Measurements from ENCODE around the gene JAZF1.

JAZF1 gene

DNA sequence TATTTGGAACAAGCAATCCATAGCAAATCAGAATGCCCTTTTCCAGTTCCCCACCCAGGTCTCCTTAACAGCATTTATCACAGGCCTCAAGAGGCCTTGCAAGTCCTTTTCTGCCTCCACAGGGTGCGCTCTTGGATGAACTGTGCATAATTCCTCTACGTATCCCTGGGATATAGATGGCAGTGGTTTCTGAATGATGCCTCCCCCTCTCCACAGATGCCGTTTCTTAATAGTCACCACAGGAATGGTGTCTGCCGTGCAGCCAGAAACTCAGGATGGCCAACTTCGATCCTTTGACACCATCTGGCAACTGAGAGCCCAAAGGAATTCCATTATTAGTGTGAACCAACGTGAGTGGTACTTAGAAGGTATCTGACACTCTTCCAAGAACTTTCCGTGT, 43.1 kb downstream of the JAZF1 start (continued):
- TF ChIP-seq ZFP30 (CRISPR knock-in tag; IDR thresholded peaks at IDR 0.05): no peak
- no peak for TF ChIP-seq RARB (CRISPR knock-in tag; IDR thresholded peaks at IDR 0.05)
- TF ChIP-seq ISL1 (CRISPR knock-in tag; IDR thresholded peaks at IDR 0.05): no peak
- TF ChIP-seq ZNF70 (CRISPR knock-in tag; IDR thresholded peaks at IDR 0.05): no peak
- TF ChIP-seq OSR1 (CRISPR knock-in tag; IDR thresholded peaks at IDR 0.05): no peak

DNA sequence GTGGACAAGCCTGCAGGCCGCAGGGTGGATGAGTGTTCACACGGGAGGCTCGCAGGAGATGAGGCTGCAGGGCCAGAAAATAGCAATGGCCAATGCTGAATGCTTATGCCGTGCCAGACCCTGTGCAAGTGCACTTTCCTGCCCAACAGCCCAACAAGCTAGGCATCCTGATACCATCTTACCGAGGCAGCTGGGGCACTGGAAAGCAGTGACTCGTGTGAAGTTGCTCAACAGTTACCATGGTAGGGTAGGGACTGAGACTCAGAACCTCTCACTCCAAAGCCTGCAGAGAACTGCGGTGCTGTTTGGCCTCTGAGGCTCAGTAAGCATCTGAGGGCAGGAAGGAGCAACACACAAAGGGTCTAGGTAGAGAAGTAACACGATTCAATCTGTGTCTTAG, 43.7 kb downstream of the JAZF1 start:
- ATAC-seq: no peak
- TF ChIP-seq ZNF565 (CRISPR knock-in tag; conservative IDR thresholded peaks at IDR 0.05; ENCODE audit: low read depth) (no peak), CSDC2 (CRISPR knock-in tag; IDR thresholded peaks at IDR 0.05) (no peak), OSR1 (CRISPR knock-in tag; IDR thresholded peaks at IDR 0.05) (no peak), ESRRG (CRISPR knock-in tag; IDR thresholded peaks at IDR 0.05) (no peak), BACH2 (CRISPR knock-in tag; IDR thresholded peaks at IDR 0.05; ENCODE audit: borderline replicate concordance) (no peak), ZFP3 (CRISPR knock-in tag; IDR thresholded peaks at IDR 0.05) (no peak), PPARA (CRISPR knock-in tag; IDR thresholded peaks at IDR 0.05; ENCODE audit: borderline replicate concordance) (no peak), TCF4 (CRISPR knock-in tag; IDR thresholded peaks at IDR 0.05; ENCODE audit: borderline replicate concordance) (no peak), ARNTL (CRISPR knock-in tag; IDR thresholded peaks at IDR 0.05; ENCODE audit: borderline replicate concordance, low read depth) (no peak), ISL1 (CRISPR knock-in tag; IDR thresholded peaks at IDR 0.05) (no peak)
- TF ChIP-seq, protein P1, sequence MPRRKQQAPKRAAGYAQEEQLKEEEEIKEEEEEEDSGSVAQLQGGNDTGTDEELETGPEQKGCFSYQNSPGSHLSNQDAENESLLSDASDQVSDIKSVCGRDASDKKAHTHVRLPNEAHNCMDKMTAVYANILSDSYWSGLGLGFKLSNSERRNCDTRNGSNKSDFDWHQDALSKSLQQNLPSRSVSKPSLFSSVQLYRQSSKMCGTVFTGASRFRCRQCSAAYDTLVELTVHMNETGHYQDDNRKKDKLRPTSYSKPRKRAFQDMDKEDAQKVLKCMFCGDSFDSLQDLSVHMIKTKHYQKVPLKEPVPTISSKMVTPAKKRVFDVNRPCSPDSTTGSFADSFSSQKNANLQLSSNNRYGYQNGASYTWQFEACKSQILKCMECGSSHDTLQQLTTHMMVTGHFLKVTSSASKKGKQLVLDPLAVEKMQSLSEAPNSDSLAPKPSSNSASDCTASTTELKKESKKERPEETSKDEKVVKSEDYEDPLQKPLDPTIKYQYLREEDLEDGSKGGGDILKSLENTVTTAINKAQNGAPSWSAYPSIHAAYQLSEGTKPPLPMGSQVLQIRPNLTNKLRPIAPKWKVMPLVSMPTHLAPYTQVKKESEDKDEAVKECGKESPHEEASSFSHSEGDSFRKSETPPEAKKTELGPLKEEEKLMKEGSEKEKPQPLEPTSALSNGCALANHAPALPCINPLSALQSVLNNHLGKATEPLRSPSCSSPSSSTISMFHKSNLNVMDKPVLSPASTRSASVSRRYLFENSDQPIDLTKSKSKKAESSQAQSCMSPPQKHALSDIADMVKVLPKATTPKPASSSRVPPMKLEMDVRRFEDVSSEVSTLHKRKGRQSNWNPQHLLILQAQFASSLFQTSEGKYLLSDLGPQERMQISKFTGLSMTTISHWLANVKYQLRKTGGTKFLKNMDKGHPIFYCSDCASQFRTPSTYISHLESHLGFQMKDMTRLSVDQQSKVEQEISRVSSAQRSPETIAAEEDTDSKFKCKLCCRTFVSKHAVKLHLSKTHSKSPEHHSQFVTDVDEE (CRISPR knock-in tag; IDR thresholded peaks at IDR 0.05): no peak
- TF ChIP-seq, protein P2, sequence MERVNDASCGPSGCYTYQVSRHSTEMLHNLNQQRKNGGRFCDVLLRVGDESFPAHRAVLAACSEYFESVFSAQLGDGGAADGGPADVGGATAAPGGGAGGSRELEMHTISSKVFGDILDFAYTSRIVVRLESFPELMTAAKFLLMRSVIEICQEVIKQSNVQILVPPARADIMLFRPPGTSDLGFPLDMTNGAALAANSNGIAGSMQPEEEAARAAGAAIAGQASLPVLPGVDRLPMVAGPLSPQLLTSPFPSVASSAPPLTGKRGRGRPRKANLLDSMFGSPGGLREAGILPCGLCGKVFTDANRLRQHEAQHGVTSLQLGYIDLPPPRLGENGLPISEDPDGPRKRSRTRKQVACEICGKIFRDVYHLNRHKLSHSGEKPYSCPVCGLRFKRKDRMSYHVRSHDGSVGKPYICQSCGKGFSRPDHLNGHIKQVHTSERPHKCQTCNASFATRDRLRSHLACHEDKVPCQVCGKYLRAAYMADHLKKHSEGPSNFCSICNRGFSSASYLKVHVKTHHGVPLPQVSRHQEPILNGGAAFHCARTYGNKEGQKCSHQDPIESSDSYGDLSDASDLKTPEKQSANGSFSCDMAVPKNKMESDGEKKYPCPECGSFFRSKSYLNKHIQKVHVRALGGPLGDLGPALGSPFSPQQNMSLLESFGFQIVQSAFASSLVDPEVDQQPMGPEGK (CRISPR knock-in tag; IDR thresholded peaks at IDR 0.05; ENCODE audit: borderline replicate concordance): no peak
- TF ChIP-seq, protein P3, sequence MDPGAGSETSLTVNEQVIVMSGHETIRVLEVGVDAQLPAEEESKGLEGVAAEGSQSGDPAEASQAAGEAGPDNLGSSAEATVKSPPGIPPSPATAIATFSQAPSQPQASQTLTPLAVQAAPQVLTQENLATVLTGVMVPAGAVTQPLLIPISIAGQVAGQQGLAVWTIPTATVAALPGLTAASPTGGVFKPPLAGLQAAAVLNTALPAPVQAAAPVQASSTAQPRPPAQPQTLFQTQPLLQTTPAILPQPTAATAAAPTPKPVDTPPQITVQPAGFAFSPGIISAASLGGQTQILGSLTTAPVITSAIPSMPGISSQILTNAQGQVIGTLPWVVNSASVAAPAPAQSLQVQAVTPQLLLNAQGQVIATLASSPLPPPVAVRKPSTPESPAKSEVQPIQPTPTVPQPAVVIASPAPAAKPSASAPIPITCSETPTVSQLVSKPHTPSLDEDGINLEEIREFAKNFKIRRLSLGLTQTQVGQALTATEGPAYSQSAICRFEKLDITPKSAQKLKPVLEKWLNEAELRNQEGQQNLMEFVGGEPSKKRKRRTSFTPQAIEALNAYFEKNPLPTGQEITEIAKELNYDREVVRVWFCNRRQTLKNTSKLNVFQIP (CRISPR knock-in tag; IDR thresholded peaks at IDR 0.05; ENCODE audit: borderline replicate concordance, low read depth): no peak
- TF ChIP-seq, protein P4, sequence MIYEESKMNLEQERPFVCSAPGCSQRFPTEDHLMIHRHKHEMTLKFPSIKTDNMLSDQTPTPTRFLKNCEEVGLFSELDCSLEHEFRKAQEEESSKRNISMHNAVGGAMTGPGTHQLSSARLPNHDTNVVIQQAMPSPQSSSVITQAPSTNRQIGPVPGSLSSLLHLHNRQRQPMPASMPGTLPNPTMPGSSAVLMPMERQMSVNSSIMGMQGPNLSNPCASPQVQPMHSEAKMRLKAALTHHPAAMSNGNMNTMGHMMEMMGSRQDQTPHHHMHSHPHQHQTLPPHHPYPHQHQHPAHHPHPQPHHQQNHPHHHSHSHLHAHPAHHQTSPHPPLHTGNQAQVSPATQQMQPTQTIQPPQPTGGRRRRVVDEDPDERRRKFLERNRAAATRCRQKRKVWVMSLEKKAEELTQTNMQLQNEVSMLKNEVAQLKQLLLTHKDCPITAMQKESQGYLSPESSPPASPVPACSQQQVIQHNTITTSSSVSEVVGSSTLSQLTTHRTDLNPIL (CRISPR knock-in tag; IDR thresholded peaks at IDR 0.05; ENCODE audit: low read depth): no peak

DNA sequence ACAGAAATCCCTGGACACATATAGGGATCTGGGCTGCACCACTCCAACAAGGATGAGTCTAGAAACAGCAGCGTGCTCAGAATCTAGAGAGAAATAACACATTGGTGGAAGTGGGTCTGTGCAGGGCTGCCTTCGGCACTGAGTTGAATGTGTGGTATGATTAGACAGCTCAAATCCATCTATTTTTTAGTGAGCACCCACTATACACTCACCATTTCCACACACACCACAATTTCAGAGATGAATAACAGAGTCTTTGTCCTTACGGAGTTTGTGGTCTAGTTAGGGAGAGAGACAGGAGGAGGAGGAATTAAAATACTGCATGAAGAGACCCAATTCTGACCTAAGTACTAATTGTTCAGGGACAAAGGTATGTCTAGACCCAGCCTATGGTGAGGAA, 44.2 kb downstream of the JAZF1 start:
- no peak for ATAC-seq
- TF ChIP-seq ZC3H10 (CRISPR knock-in tag; IDR thresholded peaks at IDR 0.05) (no peak), ESRRG (CRISPR knock-in tag; IDR thresholded peaks at IDR 0.05) (no peak), RARB (CRISPR knock-in tag; IDR thresholded peaks at IDR 0.05) (no peak), OSR1 (CRISPR knock-in tag; IDR thresholded peaks at IDR 0.05) (no peak), ZNF70 (CRISPR knock-in tag; IDR thresholded peaks at IDR 0.05) (no peak), PPARA (CRISPR knock-in tag; IDR thresholded peaks at IDR 0.05; ENCODE audit: borderline replicate concordance) (no peak), TOX (CRISPR knock-in tag; IDR thresholded peaks at IDR 0.05; ENCODE audit: borderline replicate concordance) (no peak), TCF4 (CRISPR knock-in tag; IDR thresholded peaks at IDR 0.05; ENCODE audit: borderline replicate concordance) (no peak)
- TF ChIP-seq, protein P1 (CRISPR knock-in tag; IDR thresholded peaks at IDR 0.05): no peak
- TF ChIP-seq, protein P5, sequence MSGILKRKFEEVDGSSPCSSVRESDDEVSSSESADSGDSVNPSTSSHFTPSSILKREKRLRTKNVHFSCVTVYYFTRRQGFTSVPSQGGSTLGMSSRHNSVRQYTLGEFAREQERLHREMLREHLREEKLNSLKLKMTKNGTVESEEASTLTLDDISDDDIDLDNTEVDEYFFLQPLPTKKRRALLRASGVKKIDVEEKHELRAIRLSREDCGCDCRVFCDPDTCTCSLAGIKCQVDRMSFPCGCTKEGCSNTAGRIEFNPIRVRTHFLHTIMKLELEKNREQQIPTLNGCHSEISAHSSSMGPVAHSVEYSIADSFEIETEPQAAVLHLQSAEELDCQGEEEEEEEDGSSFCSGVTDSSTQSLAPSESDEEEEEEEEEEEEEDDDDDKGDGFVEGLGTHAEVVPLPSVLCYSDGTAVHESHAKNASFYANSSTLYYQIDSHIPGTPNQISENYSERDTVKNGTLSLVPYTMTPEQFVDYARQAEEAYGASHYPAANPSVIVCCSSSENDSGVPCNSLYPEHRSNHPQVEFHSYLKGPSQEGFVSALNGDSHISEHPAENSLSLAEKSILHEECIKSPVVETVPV (CRISPR knock-in tag; IDR thresholded peaks at IDR 0.05): no peak
